GM18867 (cell line): ENCODE results near the gene PAMR1.
"Not testable (repeated sequence)": the region's sequence is repeated elsewhere in the genome, so short reads cannot be mapped to it uniquely, and the experiment has no call there.

ENCODE experiments used
- ATAC-seq: cut with Tn5 transposase; IDR thresholded peaks from one replicate; pipeline ENCODE4 v1.9.1; 2021; ENCODE audit warnings: mild to moderate bottlenecking, moderate library complexity; ENCODE audit not compliant: unreplicated experiment

Gene PAMR1

GRCh38 chr11:35525501-35526175 is at the start of gene PAMR1:
Gene PAMR1, minus strand, starts transcription at chr11:35525616. Its CDS starts 31 bp downstream, at chr11:35525585.
- ATAC-seq = no peak

GRCh38 chr11:35571696-35572095 is 46.3 kb upstream of the PAMR1 start:
- ATAC-seq = no peak

- ATAC-seq = no peak
Observed at GRCh38 chr11:35567737-35568465, 42.5 kb upstream of the PAMR1 start.

- no peak for ATAC-seq
Observed at GRCh38 chr11:35566885-35567284, 41.5 kb upstream of the PAMR1 start.

- ATAC-seq = no peak
Observed at GRCh38 chr11:35566181-35566580, 40.8 kb upstream of the PAMR1 start.

- ATAC-seq = no peak
Observed at GRCh38 chr11:35564245-35564595, 38.8 kb upstream of the PAMR1 start.

GRCh38 chr11:35563484-35564244 is 38.2 kb upstream of the PAMR1 start:
- no peak for ATAC-seq

- ATAC-seq = no peak
Observed at GRCh38 chr11:35559949-35560348, 34.5 kb upstream of the PAMR1 start.

GRCh38 chr11:35558513-35558912 is 33.1 kb upstream of the PAMR1 start:
- ATAC-seq = no peak

GRCh38 chr11:35555488-35555887 is 30.1 kb upstream of the PAMR1 start:
- ATAC-seq = no peak

- ATAC-seq = no peak
Observed at GRCh38 chr11:35554491-35555437, 29.3 kb upstream of the PAMR1 start.

GRCh38 chr11:35553831-35554230 is 28.4 kb upstream of the PAMR1 start:
- ATAC-seq = no peak

GRCh38 chr11:35553021-35553420 is 27.6 kb upstream of the PAMR1 start:
- no peak for ATAC-seq

GRCh38 chr11:35552616-35553015 is 27.2 kb upstream of the PAMR1 start:
- no peak for ATAC-seq

- ATAC-seq = no peak
Observed at GRCh38 chr11:35550374-35551036, 25.1 kb upstream of the PAMR1 start.

- ATAC-seq = no peak
Observed at GRCh38 chr11:35549787-35550186, 24.4 kb upstream of the PAMR1 start.

- no peak for ATAC-seq
Observed at GRCh38 chr11:35548925-35549561, 23.6 kb upstream of the PAMR1 start.

- ATAC-seq = not testable (repeated sequence)
Observed at GRCh38 chr11:35547995-35548394, 22.6 kb upstream of the PAMR1 start.

GRCh38 chr11:35546317-35546716 is 20.9 kb upstream of the PAMR1 start:
- no peak for ATAC-seq
